GM23338 (cell line): ENCODE results near the gene GPR142. TPM values are rescaled to one million over a fixed set of nuclear protein-coding genes. Genes with fewer than 3 reads are reported as not detected.

ENCODE experiments used
- ATAC-seq: fragments of 200-7000 bp; cut with Tn5 transposase; 3 replicates; pipeline ENCODE4 v1.9.1; 2020
- DNase-seq: peaks from one replicate; pipeline ENCODE4 v3.0.0-alpha.2; 2015; ENCODE audit warnings: low spot score
- H2AFZ ChIP-seq: fragments of 200-600 bp; sonication (generic); 2 replicates; pipeline ENCODE4 v1.8.0; 2016; ENCODE audit warnings: antibody characterized with exemption, mild to moderate bottlenecking, moderate library complexity
- H3F3A ChIP-seq: fragments of 200-600 bp; sonication (generic); replicated peaks from 2 replicates; pipeline ENCODE4 v1.8.0; 2017; ENCODE audit warnings: antibody characterized with exemption, mixed run types, low read depth
- H3K27ac ChIP-seq: fragments of 200-600 bp; sonication (generic); 2 replicates; pipeline ENCODE4 v1.6.1; 2016; ENCODE audit warnings: low read depth
- H3K27me3 ChIP-seq: fragments of 200-600 bp; sonication (generic); 2 replicates; pipeline ENCODE4 v1.8.0; 2016; ENCODE audit warnings: mild to moderate bottlenecking, mixed run types, moderate library complexity; ENCODE audit not compliant: insufficient read depth
- H3K36me3 ChIP-seq: fragments of 200-600 bp; sonication (generic); 2 replicates; pipeline ENCODE4 v1.8.0; 2016; ENCODE audit warnings: mild to moderate bottlenecking; ENCODE audit not compliant: insufficient read depth
- H3K4me1 ChIP-seq: fragments of 200-600 bp; sonication (generic); 2 replicates; pipeline ENCODE4 v1.8.0; 2016; ENCODE audit warnings: mild to moderate bottlenecking, moderate library complexity; ENCODE audit not compliant: insufficient read depth
- H3K4me2 ChIP-seq: fragments of 200-600 bp; sonication (generic); 2 replicates; pipeline ENCODE4 v1.7.1; 2017; ENCODE audit warnings: mixed run types
- H3K4me3 ChIP-seq: fragments of 200-600 bp; sonication (generic); 2 replicates; pipeline ENCODE4 v1.6.1; 2016; ENCODE audit warnings: mixed run types
- H3K79me2 ChIP-seq: fragments of 200-600 bp; sonication (generic); replicated peaks from 2 replicates; pipeline ENCODE4 v1.8.0; 2017; ENCODE audit warnings: mild to moderate bottlenecking; ENCODE audit not compliant: insufficient read depth
- H3K9me2 ChIP-seq: fragments of 200-600 bp; sonication (generic); 2 replicates; pipeline ENCODE4 v1.8.0; 2017; ENCODE audit not compliant: insufficient read depth
- H4K20me1 ChIP-seq: fragments of 200-600 bp; sonication (generic); replicated peaks from 2 replicates; pipeline ENCODE4 v1.8.0; 2017; ENCODE audit warnings: mild to moderate bottlenecking; ENCODE audit not compliant: insufficient read depth
- H3K27ac Mint-ChIP-seq: 2 replicates; pipeline ENCODE4 v1.8.0; 2020; ENCODE audit warnings: inconsistent platforms, mild to moderate bottlenecking, moderate library complexity, mixed read lengths
- H3K27me3 Mint-ChIP-seq: 3 replicates; pipeline ENCODE4 v1.8.0; 2022; ENCODE audit warnings: low read depth, mild to moderate bottlenecking, moderate library complexity, mixed read lengths, inconsistent platforms; ENCODE audit not compliant: insufficient read depth, poor library complexity
- H3K36me3 Mint-ChIP-seq: 3 replicates; pipeline ENCODE4 v1.8.0; 2021; ENCODE audit warnings: low read depth, mild to moderate bottlenecking, inconsistent platforms, moderate library complexity, mixed read lengths
- H3K4me1 Mint-ChIP-seq: 3 replicates; pipeline ENCODE4 v1.8.0; 2020; ENCODE audit warnings: mild to moderate bottlenecking, inconsistent platforms, mixed read lengths
- H3K4me3 Mint-ChIP-seq: 3 replicates; pipeline ENCODE4 v1.8.0; 2021; ENCODE audit warnings: moderate library complexity, mild to moderate bottlenecking, inconsistent platforms, mixed read lengths
- H3K9me3 Mint-ChIP-seq: 3 replicates; pipeline ENCODE4 v1.8.0; 2020; ENCODE audit warnings: moderate library complexity, mild to moderate bottlenecking, inconsistent platforms, mixed read lengths
- CREB1 ChIP-seq: fragments of 250-450 bp; sonication (Bioruptor Pico); IDR thresholded peaks from 2 replicates; pipeline ENCODE4 v1.5.0; 2020; ENCODE audit warnings: low read depth, mild to moderate bottlenecking, moderate library complexity
- EZH2 ChIP-seq: fragments of 200-600 bp; sonication (generic); IDR thresholded peaks from one replicate; pipeline ENCODE4 v1.8.0; 2017; ENCODE audit warnings: antibody characterized with exemption, mild to moderate bottlenecking, low read depth; ENCODE audit not compliant: unreplicated experiment
- EZH2phosphoT487 ChIP-seq: fragments of 200-600 bp; sonication (generic); IDR thresholded peaks from one replicate; pipeline ENCODE4 v1.8.1; 2018; ENCODE audit warnings: antibody characterized with exemption; ENCODE audit not compliant: unreplicated experiment
- JUNB ChIP-seq: IDR thresholded peaks from one replicate; pipeline ENCODE4 v1.6.1; 2016; ENCODE audit warnings: antibody characterized with exemption; ENCODE audit not compliant: unreplicated experiment
- NANOG ChIP-seq: IDR thresholded peaks from 2 replicates; pipeline ENCODE4 v1.6.1; 2016; ENCODE audit warnings: antibody characterized with exemption, borderline replicate concordance
- POLR2AphosphoS5 ChIP-seq: IDR thresholded peaks from 2 replicates; pipeline ENCODE4 v1.6.1; 2016; ENCODE audit warnings: antibody characterized with exemption, low read depth
- STAT1 ChIP-seq: IDR thresholded peaks from one replicate; pipeline ENCODE4 v1.6.1; 2016; ENCODE audit warnings: antibody characterized with exemption; ENCODE audit not compliant: unreplicated experiment
- ZNF114 ChIP-seq: fragments of 250-450 bp; sonication (Bioruptor Pico); IDR thresholded peaks from 2 replicates; pipeline ENCODE4 v1.5.0; 2020; ENCODE audit warnings: mild to moderate bottlenecking, moderate library complexity
- ZNF331 ChIP-seq: fragments of 250-450 bp; sonication (Bioruptor Pico); IDR thresholded peaks from 2 replicates; pipeline ENCODE4 v1.5.0; 2020; ENCODE audit warnings: low read depth, mild to moderate bottlenecking, moderate library complexity
- polyA plus RNA-seq: library from polyadenylated mRNA; unstranded; fragments of >200 nt; fragmentation: Nextera tagmentation; extraction: Ambion mirVana; gene quantifications from 2 replicates; pipeline ENCODE4 v1.2.1, GENCODE V29; 2016
- total RNA-seq: library from RNA; depleted of rRNA; stranded (reverse); fragments of >200 nt; shearing (Covaris generic); gene quantifications from 2 replicates; pipeline ENCODE4 v1.2.3, GENCODE V29; 2014
- TF ChIP-seq, protein P1 (sequence below), 2 experiments: fragments of 200-600 bp in 1 of 2; sonication (generic) in 1 of 2; conservative IDR thresholded peaks; 2 replicates each; pipeline versions ENCODE4 v1.5.1 to v1.6.1; 2016 to 2017; ENCODE audit warnings: antibody characterized with exemption in 2 of 2, low read depth in 2 of 2, mild to moderate bottlenecking in 2 of 2, moderate library complexity in 1 of 2
- TF ChIP-seq, protein P2 (sequence below): IDR thresholded peaks from one replicate; pipeline ENCODE4 v1.6.1; 2018; ENCODE audit warnings: antibody characterized with exemption; ENCODE audit not compliant: unreplicated experiment
- TF ChIP-seq, protein P3 (sequence below): fragments of 250-450 bp; sonication (Bioruptor Pico); IDR thresholded peaks from 2 replicates; pipeline ENCODE4 v1.5.0; 2020; ENCODE audit warnings: mild to moderate bottlenecking, moderate library complexity
- TF ChIP-seq, protein P4 (sequence below): IDR thresholded peaks from 2 replicates; pipeline ENCODE4 v1.6.1; 2016; ENCODE audit warnings: antibody characterized with exemption

Gene GPR142
- total and polyA plus RNA-seq, 2 experiments from 2014 or later, result not detected

DNA sequence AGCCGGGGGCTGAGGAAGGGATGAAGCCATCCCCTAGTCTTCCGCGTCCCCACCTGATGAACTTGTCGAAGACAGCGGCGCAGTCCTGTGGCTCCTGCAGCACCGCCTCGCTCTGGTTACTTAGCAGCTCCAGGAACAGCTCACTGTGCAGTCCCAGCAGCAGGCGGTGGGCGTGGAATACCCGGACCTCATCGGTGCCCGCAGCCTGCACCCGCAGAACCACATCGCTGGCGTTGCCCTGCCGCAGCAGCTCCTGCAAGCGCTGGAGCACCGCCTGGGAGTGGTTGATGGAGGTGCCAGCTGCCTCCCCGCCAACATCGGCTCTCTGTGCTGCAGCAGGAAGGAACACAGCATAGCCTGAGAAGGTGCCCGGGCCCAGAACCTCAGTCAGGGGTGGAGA is 7.4 kb upstream of the GPR142 start:
- Histone ChIP-seq H4K20me1 (no peaks in the 10 kb centered on the region; the same call in 1 of the 2 replicates), H3K79me2 (no peaks in the 10 kb centered on the region), H3K4me1 (peaks cover 14% of the 10 kb centered on the region), H3K27ac (no peak overlapping the region), H3K27me3 (peaks cover 34% of the 10 kb centered on the region), H3K9me2 (no peaks in the 10 kb centered on the region), H3K36me3 (no peaks in the 10 kb centered on the region), H2AFZ (no peak overlapping the region), H3K4me3 (no peak overlapping the region), H3F3A (no peaks in the 10 kb centered on the region), H3K4me2 (no peak overlapping the region)
- no peaks in the 10 kb centered on the region for H3K9me3 Mint-ChIP-seq
- peaks cover 6% of the 10 kb centered on the region; the same call in 2 of the 3 replicates for H3K36me3 Mint-ChIP-seq
- no peak overlapping the region for H3K4me3 Mint-ChIP-seq
- peaks cover 35% of the 10 kb centered on the region for H3K4me1 Mint-ChIP-seq
- TF ChIP-seq STAT1 (no peak), ZNF331 (no peak), NANOG (no peak), POLR2AphosphoS5 (no peak), JUNB (no peak), EZH2 (no peak), EZH2phosphoT487 (no peak), ZNF114 (CRISPR knock-in tag) (no peak), CREB1 (CRISPR knock-in tag) (no peak)
- TF ChIP-seq, protein P1, sequence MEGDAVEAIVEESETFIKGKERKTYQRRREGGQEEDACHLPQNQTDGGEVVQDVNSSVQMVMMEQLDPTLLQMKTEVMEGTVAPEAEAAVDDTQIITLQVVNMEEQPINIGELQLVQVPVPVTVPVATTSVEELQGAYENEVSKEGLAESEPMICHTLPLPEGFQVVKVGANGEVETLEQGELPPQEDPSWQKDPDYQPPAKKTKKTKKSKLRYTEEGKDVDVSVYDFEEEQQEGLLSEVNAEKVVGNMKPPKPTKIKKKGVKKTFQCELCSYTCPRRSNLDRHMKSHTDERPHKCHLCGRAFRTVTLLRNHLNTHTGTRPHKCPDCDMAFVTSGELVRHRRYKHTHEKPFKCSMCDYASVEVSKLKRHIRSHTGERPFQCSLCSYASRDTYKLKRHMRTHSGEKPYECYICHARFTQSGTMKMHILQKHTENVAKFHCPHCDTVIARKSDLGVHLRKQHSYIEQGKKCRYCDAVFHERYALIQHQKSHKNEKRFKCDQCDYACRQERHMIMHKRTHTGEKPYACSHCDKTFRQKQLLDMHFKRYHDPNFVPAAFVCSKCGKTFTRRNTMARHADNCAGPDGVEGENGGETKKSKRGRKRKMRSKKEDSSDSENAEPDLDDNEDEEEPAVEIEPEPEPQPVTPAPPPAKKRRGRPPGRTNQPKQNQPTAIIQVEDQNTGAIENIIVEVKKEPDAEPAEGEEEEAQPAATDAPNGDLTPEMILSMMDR (conservative IDR thresholded peaks at IDR 0.05; ENCODE audit: low read depth in 2 of 2), result no peak
- TF ChIP-seq, protein P2, sequence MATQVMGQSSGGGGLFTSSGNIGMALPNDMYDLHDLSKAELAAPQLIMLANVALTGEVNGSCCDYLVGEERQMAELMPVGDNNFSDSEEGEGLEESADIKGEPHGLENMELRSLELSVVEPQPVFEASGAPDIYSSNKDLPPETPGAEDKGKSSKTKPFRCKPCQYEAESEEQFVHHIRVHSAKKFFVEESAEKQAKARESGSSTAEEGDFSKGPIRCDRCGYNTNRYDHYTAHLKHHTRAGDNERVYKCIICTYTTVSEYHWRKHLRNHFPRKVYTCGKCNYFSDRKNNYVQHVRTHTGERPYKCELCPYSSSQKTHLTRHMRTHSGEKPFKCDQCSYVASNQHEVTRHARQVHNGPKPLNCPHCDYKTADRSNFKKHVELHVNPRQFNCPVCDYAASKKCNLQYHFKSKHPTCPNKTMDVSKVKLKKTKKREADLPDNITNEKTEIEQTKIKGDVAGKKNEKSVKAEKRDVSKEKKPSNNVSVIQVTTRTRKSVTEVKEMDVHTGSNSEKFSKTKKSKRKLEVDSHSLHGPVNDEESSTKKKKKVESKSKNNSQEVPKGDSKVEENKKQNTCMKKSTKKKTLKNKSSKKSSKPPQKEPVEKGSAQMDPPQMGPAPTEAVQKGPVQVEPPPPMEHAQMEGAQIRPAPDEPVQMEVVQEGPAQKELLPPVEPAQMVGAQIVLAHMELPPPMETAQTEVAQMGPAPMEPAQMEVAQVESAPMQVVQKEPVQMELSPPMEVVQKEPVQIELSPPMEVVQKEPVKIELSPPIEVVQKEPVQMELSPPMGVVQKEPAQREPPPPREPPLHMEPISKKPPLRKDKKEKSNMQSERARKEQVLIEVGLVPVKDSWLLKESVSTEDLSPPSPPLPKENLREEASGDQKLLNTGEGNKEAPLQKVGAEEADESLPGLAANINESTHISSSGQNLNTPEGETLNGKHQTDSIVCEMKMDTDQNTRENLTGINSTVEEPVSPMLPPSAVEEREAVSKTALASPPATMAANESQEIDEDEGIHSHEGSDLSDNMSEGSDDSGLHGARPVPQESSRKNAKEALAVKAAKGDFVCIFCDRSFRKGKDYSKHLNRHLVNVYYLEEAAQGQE, result no peak
- TF ChIP-seq, protein P3, sequence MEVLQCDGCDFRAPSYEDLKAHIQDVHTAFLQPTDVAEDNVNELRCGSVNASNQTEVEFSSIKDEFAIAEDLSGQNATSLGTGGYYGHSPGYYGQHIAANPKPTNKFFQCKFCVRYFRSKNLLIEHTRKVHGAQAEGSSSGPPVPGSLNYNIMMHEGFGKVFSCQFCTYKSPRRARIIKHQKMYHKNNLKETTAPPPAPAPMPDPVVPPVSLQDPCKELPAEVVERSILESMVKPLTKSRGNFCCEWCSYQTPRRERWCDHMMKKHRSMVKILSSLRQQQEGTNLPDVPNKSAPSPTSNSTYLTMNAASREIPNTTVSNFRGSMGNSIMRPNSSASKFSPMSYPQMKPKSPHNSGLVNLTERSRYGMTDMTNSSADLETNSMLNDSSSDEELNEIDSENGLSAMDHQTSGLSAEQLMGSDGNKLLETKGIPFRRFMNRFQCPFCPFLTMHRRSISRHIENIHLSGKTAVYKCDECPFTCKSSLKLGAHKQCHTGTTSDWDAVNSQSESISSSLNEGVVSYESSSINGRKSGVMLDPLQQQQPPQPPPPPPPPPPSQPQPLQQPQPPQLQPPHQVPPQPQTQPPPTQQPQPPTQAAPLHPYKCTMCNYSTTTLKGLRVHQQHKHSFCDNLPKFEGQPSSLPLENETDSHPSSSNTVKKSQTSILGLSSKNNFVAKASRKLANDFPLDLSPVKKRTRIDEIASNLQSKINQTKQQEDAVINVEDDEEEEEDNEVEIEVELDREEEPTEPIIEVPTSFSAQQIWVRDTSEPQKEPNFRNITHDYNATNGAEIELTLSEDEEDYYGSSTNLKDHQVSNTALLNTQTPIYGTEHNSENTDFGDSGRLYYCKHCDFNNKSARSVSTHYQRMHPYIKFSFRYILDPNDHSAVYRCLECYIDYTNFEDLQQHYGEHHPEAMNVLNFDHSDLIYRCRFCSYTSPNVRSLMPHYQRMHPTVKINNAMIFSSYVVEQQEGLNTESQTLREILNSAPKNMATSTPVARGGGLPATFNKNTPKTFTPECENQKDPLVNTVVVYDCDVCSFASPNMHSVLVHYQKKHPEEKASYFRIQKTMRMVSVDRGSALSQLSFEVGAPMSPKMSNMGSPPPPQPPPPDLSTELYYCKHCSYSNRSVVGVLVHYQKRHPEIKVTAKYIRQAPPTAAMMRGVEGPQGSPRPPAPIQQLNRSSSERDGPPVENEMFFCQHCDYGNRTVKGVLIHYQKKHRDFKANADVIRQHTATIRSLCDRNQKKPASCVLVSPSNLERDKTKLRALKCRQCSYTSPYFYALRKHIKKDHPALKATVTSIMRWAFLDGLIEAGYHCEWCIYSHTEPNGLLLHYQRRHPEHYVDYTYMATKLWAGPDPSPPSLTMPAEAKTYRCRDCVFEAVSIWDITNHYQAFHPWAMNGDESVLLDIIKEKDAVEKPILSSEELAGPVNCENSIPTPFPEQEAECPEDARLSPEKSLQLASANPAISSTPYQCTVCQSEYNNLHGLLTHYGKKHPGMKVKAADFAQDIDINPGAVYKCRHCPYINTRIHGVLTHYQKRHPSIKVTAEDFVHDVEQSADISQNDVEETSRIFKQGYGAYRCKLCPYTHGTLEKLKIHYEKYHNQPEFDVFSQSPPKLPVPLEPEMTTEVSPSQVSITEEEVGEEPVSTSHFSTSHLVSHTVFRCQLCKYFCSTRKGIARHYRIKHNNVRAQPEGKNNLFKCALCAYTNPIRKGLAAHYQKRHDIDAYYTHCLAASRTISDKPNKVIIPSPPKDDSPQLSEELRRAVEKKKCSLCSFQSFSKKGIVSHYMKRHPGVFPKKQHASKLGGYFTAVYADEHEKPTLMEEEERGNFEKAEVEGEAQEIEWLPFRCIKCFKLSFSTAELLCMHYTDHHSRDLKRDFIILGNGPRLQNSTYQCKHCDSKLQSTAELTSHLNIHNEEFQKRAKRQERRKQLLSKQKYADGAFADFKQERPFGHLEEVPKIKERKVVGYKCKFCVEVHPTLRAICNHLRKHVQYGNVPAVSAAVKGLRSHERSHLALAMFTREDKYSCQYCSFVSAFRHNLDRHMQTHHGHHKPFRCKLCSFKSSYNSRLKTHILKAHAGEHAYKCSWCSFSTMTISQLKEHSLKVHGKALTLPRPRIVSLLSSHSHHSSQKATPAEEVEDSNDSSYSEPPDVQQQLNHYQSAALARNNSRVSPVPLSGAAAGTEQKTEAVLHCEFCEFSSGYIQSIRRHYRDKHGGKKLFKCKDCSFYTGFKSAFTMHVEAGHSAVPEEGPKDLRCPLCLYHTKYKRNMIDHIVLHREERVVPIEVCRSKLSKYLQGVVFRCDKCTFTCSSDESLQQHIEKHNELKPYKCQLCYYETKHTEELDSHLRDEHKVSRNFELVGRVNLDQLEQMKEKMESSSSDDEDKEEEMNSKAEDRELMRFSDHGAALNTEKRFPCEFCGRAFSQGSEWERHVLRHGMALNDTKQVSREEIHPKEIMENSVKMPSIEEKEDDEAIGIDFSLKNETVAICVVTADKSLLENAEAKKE (CRISPR knock-in tag), result no peak
- TF ChIP-seq, protein P4, sequence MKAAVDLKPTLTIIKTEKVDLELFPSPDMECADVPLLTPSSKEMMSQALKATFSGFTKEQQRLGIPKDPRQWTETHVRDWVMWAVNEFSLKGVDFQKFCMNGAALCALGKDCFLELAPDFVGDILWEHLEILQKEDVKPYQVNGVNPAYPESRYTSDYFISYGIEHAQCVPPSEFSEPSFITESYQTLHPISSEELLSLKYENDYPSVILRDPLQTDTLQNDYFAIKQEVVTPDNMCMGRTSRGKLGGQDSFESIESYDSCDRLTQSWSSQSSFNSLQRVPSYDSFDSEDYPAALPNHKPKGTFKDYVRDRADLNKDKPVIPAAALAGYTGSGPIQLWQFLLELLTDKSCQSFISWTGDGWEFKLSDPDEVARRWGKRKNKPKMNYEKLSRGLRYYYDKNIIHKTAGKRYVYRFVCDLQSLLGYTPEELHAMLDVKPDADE, result no peak
- peaks cover 31% of the 10 kb centered on the region for H3K27me3 Mint-ChIP-seq
- no peak for DNase-seq
- no peak for ATAC-seq
- H3K27ac Mint-ChIP-seq, result no peak overlapping the region
